Choroid plexus epithelial cell (primary cell): ENCODE results near the gene TEC.

Source experiments
- DNase-seq: peaks from one replicate; pipeline ENCODE4 v3.0.0-alpha.2; 2010; ENCODE audit warnings: low read depth
- H3K4me3 ChIP-seq: 2 replicates; pipeline ENCODE4 v1.5.1; 2011; ENCODE audit warnings: low read depth, mild to moderate bottlenecking, control low read depth, low read length, moderate library complexity
- TF ChIP-seq, protein P1 (sequence below): conservative IDR thresholded peaks from 2 replicates; pipeline ENCODE4 v1.5.1; 2011; ENCODE audit warnings: low read depth, mild to moderate bottlenecking, control low read depth, inconsistent platforms, low read length, moderate library complexity

Gene TEC

GRCh38 chr4:48119646-48120045, 150.0 kb downstream of the TEC start:
- H3K4me3 ChIP-seq: no peak overlapping the region
- TF ChIP-seq, protein P1, sequence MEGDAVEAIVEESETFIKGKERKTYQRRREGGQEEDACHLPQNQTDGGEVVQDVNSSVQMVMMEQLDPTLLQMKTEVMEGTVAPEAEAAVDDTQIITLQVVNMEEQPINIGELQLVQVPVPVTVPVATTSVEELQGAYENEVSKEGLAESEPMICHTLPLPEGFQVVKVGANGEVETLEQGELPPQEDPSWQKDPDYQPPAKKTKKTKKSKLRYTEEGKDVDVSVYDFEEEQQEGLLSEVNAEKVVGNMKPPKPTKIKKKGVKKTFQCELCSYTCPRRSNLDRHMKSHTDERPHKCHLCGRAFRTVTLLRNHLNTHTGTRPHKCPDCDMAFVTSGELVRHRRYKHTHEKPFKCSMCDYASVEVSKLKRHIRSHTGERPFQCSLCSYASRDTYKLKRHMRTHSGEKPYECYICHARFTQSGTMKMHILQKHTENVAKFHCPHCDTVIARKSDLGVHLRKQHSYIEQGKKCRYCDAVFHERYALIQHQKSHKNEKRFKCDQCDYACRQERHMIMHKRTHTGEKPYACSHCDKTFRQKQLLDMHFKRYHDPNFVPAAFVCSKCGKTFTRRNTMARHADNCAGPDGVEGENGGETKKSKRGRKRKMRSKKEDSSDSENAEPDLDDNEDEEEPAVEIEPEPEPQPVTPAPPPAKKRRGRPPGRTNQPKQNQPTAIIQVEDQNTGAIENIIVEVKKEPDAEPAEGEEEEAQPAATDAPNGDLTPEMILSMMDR: no peak
- DNase-seq: no peak

- no peak overlapping the region for H3K4me3 ChIP-seq
- DNase-seq: no peak
- TF ChIP-seq, protein P1: no peak
Measured at GRCh38 chr4:48118081-48118480, 151.6 kb downstream of the TEC start.

DNA sequence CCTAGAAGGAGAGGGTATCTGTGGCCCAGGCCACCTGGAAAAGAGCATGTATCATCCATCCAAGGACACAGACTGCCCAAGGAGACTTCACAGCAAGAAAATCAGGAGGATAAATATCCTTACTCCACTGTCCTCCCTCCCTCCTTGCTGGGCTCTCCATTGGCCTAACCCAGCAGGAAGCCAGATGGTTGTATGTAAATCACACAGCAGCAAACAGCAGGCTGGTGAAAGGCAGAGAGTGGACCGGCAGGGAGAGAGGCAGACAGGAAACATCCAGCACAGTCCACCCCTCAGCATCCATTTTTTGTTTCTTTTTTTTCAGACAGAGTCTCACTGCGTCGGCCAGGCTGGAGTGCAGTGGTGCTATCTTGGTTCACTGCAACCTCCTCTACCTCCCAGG, 153.1 kb downstream of the TEC start:
- TF ChIP-seq, protein P1: no peak
- no peak for DNase-seq
- no peak overlapping the region for H3K4me3 ChIP-seq

GRCh38 chr4:48114412-48114811, 155.2 kb downstream of the TEC start:
- TF ChIP-seq, protein P1: no peak
- DNase-seq: no peak
- H3K4me3 ChIP-seq: no peak overlapping the region

- H3K4me3 ChIP-seq: no peak overlapping the region
- TF ChIP-seq, protein P1: no peak
- DNase-seq: no peak
Measured at GRCh38 chr4:48112017-48112667, 157.5 kb downstream of the TEC start.

- no peak for DNase-seq
- no peak overlapping the region for H3K4me3 ChIP-seq
- TF ChIP-seq, protein P1: no peak
Measured at GRCh38 chr4:48110452-48110978, 159.1 kb downstream of the TEC start.
